Measurements from ENCODE around the gene FIGN. TPM values are rescaled to one million over a fixed set of nuclear protein-coding genes. Genes with fewer than 3 reads are reported as not detected.

FIGN gene
- total and polyA plus RNA-seq, 12 donors, result 1.1 to 10.8 (median 5.2) TPM

DNA sequence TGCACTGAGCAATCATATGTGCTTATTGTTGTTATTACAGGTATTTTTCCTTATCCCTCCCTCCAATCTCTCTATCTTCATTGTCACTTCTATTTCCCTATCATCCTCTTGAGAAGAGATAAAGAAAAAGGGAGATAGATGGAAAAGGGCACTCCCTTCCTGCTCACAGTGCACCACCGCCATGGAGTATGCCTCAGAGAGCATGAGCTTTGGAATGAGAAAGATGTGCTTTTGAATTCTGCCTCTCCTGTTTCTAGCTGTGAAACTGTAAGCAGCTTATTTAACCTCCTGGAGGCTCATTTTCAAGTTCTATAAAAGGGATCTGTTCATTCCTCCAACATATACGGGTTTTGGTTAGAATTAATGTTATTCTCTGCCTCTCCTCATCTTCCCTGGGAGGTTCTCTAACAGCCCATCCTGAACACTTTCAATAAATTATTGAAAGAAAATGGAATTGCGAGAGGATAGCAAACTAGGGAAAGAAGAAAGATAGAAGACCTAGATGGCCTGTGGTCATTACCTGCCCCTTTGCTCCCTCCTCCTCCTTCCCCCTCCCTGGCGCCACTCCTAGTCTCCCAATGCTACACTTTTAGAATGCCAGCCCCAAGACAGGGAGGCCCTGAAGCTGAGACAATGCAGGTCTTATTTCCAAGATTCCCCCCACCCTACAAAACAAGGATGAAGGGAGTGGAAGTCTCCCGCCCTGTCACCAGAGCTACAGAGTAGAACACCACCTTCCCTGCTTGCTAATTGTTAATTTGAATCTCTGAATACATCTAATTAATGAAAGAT lies 37.8 kb downstream of the FIGN start:
- no peaks in the 10 kb centered on the region for H3K9me3 ChIP-seq (replicated peaks in 1 of 3)
- WGBS, 4 donors, result 93 to 98% (median 96%) methylated on average over 4 to 5 of the region's 5 CpGs
- TF ChIP-seq POLR2A (IDR thresholded peaks at IDR 0.05), result no peak
- TF ChIP-seq, protein P1, sequence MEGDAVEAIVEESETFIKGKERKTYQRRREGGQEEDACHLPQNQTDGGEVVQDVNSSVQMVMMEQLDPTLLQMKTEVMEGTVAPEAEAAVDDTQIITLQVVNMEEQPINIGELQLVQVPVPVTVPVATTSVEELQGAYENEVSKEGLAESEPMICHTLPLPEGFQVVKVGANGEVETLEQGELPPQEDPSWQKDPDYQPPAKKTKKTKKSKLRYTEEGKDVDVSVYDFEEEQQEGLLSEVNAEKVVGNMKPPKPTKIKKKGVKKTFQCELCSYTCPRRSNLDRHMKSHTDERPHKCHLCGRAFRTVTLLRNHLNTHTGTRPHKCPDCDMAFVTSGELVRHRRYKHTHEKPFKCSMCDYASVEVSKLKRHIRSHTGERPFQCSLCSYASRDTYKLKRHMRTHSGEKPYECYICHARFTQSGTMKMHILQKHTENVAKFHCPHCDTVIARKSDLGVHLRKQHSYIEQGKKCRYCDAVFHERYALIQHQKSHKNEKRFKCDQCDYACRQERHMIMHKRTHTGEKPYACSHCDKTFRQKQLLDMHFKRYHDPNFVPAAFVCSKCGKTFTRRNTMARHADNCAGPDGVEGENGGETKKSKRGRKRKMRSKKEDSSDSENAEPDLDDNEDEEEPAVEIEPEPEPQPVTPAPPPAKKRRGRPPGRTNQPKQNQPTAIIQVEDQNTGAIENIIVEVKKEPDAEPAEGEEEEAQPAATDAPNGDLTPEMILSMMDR (IDR thresholded peaks at IDR 0.05), result no peak
- peaks cover 0 to 5% of the 10 kb centered on the region in 2 donors for H3K4me1 ChIP-seq (replicated peaks in 1 of 2)
- no peak overlapping the region for H3K4me3 ChIP-seq
- no peak for DNase-seq
- intact Hi-C loops (cut with DNase I), result no loop called here
- no peaks in the 10 kb centered on the region for H3K27me3 ChIP-seq
- no peaks in the 10 kb centered on the region for H3K36me3 ChIP-seq (replicated peaks in 1 of 2)
- no peak overlapping the region for H3K27ac ChIP-seq

- H3K27ac ChIP-seq, result no peak overlapping the region
- intact Hi-C loops (cut with DNase I), result no loop called here
- TF ChIP-seq, protein P1 (IDR thresholded peaks at IDR 0.05), result no peak
- no peak for TF ChIP-seq POLR2A (IDR thresholded peaks at IDR 0.05)
- DNase-seq, result no peak
- no peak overlapping the region for H3K4me3 ChIP-seq
- 56 to 59% (median 57%) methylated on average over 3 of the region's 3 CpGs for WGBS, 4 donors
- H3K9me3 ChIP-seq (replicated peaks in 1 of 3), result no peaks in the 10 kb centered on the region
- no peaks in the 10 kb centered on the region for H3K27me3 ChIP-seq
- H3K36me3 ChIP-seq (replicated peaks in 1 of 2), result no peaks in the 10 kb centered on the region
- peaks cover 0 to 5% of the 10 kb centered on the region in 2 donors for H3K4me1 ChIP-seq (replicated peaks in 1 of 2)
These were observed 38.4 kb downstream of the FIGN start for GRCh38 chr2:163697429-163697828.

DNA sequence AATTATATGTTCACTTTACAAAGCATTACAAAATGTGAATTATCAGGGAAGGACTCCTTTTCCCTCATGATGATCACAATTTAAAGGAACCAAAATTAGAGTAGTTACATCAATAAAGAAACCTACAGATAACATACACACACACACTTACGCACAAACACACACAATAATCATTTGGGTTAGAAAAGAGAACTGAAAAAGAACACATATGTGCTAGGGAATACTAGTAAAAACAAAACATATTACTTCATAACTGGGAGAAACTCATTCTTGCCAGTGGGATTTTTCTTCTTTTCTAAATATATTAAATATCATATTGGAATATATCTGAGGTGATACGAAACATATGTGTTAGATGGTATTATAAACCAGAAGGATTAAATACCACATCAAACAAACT lies 42.3 kb downstream of the FIGN start:
- no peak overlapping the region for H3K27ac ChIP-seq
- no peak for DNase-seq
- WGBS, 4 donors, result 92 to 97% (median 94%) methylated on average over 2 of the region's 2 CpGs
- H3K4me3 ChIP-seq, result no peak overlapping the region
- H3K27me3 ChIP-seq, result no peaks in the 10 kb centered on the region
- peaks cover 0 to 11% of the 10 kb centered on the region in 2 donors for H3K4me1 ChIP-seq (replicated peaks in 1 of 2)
- TF ChIP-seq, protein P1 (IDR thresholded peaks at IDR 0.05), result no peak
- no peak for TF ChIP-seq POLR2A (IDR thresholded peaks at IDR 0.05)
- no peaks in the 10 kb centered on the region for H3K36me3 ChIP-seq (replicated peaks in 1 of 2)
- intact Hi-C loops (cut with DNase I), result no loop called here
- H3K9me3 ChIP-seq (replicated peaks in 1 of 3), result no peaks in the 10 kb centered on the region

- TF ChIP-seq, protein P1 (IDR thresholded peaks at IDR 0.05), result no peak
- TF ChIP-seq POLR2A (IDR thresholded peaks at IDR 0.05), result no peak
- 54 to 67% (median 60%) methylated on average over 7 of the region's 7 CpGs for WGBS, 4 donors
- no peaks in the 10 kb centered on the region for H3K36me3 ChIP-seq (replicated peaks in 1 of 2)
- DNase-seq, result no peak
- intact Hi-C loops (cut with DNase I), result no loop called here
- H3K27ac ChIP-seq, result peak overlapping the region in 3 of 5 donors; percentile 38 to 56 (median 49)
- no peaks in the 10 kb centered on the region for H3K27me3 ChIP-seq
- H3K4me1 ChIP-seq (replicated peaks in 1 of 2), result peaks cover 0 to 11% of the 10 kb centered on the region in 2 donors
- peak overlapping the region in 1 of 4 donors; percentile 27 for H3K4me3 ChIP-seq
- H3K9me3 ChIP-seq (replicated peaks in 1 of 3), result no peaks in the 10 kb centered on the region
These were observed 43.0 kb downstream of the FIGN start for GRCh38 chr2:163692611-163693482.
